Endothelial cell (in vitro differentiated cells): ENCODE data around the gene BRMS1. TPM values are rescaled to one million over a fixed set of nuclear protein-coding genes. Genes with fewer than 3 reads are reported as not detected.

ENCODE experiments used
- DNase-seq: peaks from one replicate; pipeline ENCODE4 v3.0.0; 2021; ENCODE audit warnings: low spot score
- H3K27ac Mint-ChIP-seq: one replicate; pipeline ENCODE4 v1.8.0; 2021; ENCODE audit warnings: mixed read lengths, inconsistent platforms; ENCODE audit not compliant: unreplicated experiment
- H3K27me3 Mint-ChIP-seq: one replicate; pipeline ENCODE4 v1.8.0; 2021; ENCODE audit warnings: mild to moderate bottlenecking, moderate library complexity, mixed read lengths, inconsistent platforms; ENCODE audit not compliant: unreplicated experiment
- H3K36me3 Mint-ChIP-seq: one replicate; pipeline ENCODE4 v1.8.0; 2021; ENCODE audit warnings: mild to moderate bottlenecking, low read depth, mixed read lengths, inconsistent platforms; ENCODE audit not compliant: unreplicated experiment
- H3K4me1 Mint-ChIP-seq: one replicate; pipeline ENCODE4 v1.8.0; 2021; ENCODE audit warnings: mild to moderate bottlenecking, mixed read lengths, inconsistent platforms; ENCODE audit not compliant: unreplicated experiment
- H3K4me3 Mint-ChIP-seq: one replicate; pipeline ENCODE4 v1.8.0; 2021; ENCODE audit warnings: mild to moderate bottlenecking, mixed read lengths, inconsistent platforms; ENCODE audit not compliant: unreplicated experiment
- H3K9me3 Mint-ChIP-seq: one replicate; pipeline ENCODE4 v1.8.0; 2021; ENCODE audit warnings: mixed read lengths, inconsistent platforms; ENCODE audit not compliant: unreplicated experiment
- CTCF ChIP-seq: fragments of 200-600 bp; sonication (generic); IDR thresholded peaks from one replicate; pipeline ENCODE4 v1.5.0; 2021; ENCODE audit warnings: antibody characterized with exemption; ENCODE audit not compliant: unreplicated experiment
- total RNA-seq: library from RNA; stranded (reverse); fragmentation: NEBNext Ultra II Directional; extraction: Animal tissue kit (Norgen Biotek cat#: 25700); gene quantifications from one replicate; pipeline ENCODE4 v1.2.1, GENCODE V29; 2021; ENCODE audit not compliant: unreplicated experiment

BRMS1 gene
- total RNA-seq, 1 donor from 2014 or later, result 38.4 TPM

GRCh38 chr11:66339162-66339675 lies 5.7 kb downstream of the BRMS1 start:
- no peak for TF ChIP-seq CTCF
- H3K27ac Mint-ChIP-seq, result no peak overlapping the region

GRCh38 chr11:66338276-66339161 lies 6.4 kb downstream of the BRMS1 start:
- TF ChIP-seq CTCF, result no peak
- H3K27ac Mint-ChIP-seq, result no peak overlapping the region
- no peak for DNase-seq
- peaks cover 21% of the 10 kb centered on the region for H3K36me3 Mint-ChIP-seq
- H3K9me3 Mint-ChIP-seq, result no peaks in the 10 kb centered on the region
- H3K4me3 Mint-ChIP-seq, result peak overlapping the region; percentile 62
- H3K27me3 Mint-ChIP-seq, result peaks cover 15% of the 10 kb centered on the region
- peaks cover 7% of the 10 kb centered on the region for H3K4me1 Mint-ChIP-seq

More at GRCh38 chr11:66339162-66339675, 5.7 kb downstream of the BRMS1 start:
- Mint-ChIP-seq H3K4me1 (peaks cover 11% of the 10 kb centered on the region), H3K36me3 (peaks cover 21% of the 10 kb centered on the region), H3K9me3 (no peaks in the 10 kb centered on the region), H3K4me3 (peak overlapping the region; percentile 62), H3K27me3 (peaks cover 17% of the 10 kb centered on the region)
- DNase-seq, result no peak

GRCh38 chr11:66337103-66337899 lies 7.6 kb downstream of the BRMS1 start:
- TF ChIP-seq CTCF, result no peak
- H3K4me1 Mint-ChIP-seq, result peaks cover 7% of the 10 kb centered on the region
- H3K9me3 Mint-ChIP-seq, result no peaks in the 10 kb centered on the region
- peak overlapping the region; percentile 74 for H3K27ac Mint-ChIP-seq
- peaks cover 15% of the 10 kb centered on the region for H3K36me3 Mint-ChIP-seq
- H3K4me3 Mint-ChIP-seq, result no peak overlapping the region
- DNase-seq, result no peak
- H3K27me3 Mint-ChIP-seq, result peaks cover 16% of the 10 kb centered on the region

- H3K9me3 Mint-ChIP-seq, result no peaks in the 10 kb centered on the region
- peak within 1 kb of the TSS; percentile 87 for H3K4me3 Mint-ChIP-seq
- no peak for TF ChIP-seq CTCF
- H3K4me1 Mint-ChIP-seq, result peaks cover 7% of the 10 kb centered on the region
- H3K27me3 Mint-ChIP-seq, result peaks cover 12% of the 10 kb centered on the region
- peak; percentile 60 for DNase-seq
- peaks cover 8% of the 10 kb centered on the region for H3K36me3 Mint-ChIP-seq
- H3K27ac Mint-ChIP-seq, result peak within 1 kb of the TSS; percentile 77
Observed at GRCh38 chr11:66336234-66337102, 8.4 kb downstream of the BRMS1 start, which contains the start of gene RIN1. Gene RIN1, minus strand, starts transcription at chr11:66336434. Its CDS starts 32 bp downstream, at chr11:66336402.
